Pancreas (tissue), 10 donors: ENCODE data around the gene ABCA4. TPM values are rescaled to one million over a fixed set of nuclear protein-coding genes. Genes with fewer than 3 reads are reported as not detected.

Experiments
- ATAC-seq, 4 donors: fragments of 200-7000 bp; cut with Tn5 transposase; one replicate each; pipeline versions ENCODE4 v1.8.0 to v1.9.1; 2020; ENCODE audit warnings: mild to moderate bottlenecking in 4 of 4, moderate library complexity in 4 of 4
- DNase-seq, 6 donors: peaks; one replicate each; pipeline ENCODE4 v3.0.0-alpha.2; 2020
- FAIRE-seq: peaks from 2 replicates; lab custom pipeline; 2012; peaks lifted over from hg19 to GRCh38; lab: Jason Lieb, UNC
- H3K27ac ChIP-seq, 4 donors: fragments of 200-600 bp; sonication (generic); 1 replicate in 3 of 4; 2 replicates in 1 of 4; pipeline versions ENCODE4 v1.5.0 to v1.8.0; 2020
- H3K27me3 ChIP-seq, 4 donors: fragments of 200-600 bp; one replicate each; pipeline ENCODE4 v1.8.0; 2021
- H3K36me3 ChIP-seq, 3 donors: fragments of 200-600 bp; sonication (generic) in 1 of 3; one replicate each; pipeline versions ENCODE4 v1.5.0 to v1.8.0; 2020 to 2021
- H3K4me1 ChIP-seq, 3 donors: fragments of 200-600 bp; one replicate each; pipeline ENCODE4 v1.8.0; 2021
- H3K4me3 ChIP-seq, 4 donors: fragments of 200-600 bp; sonication (generic) in 2 of 4; one replicate each; pipeline versions ENCODE4 v1.5.0 to v1.8.0; 2020 to 2021
- H3K9me3 ChIP-seq, 4 donors: fragments of 200-600 bp; one replicate each; pipeline ENCODE4 v1.8.0; 2021
- CTCF ChIP-seq, 4 donors: fragments of 200-600 bp; sonication (generic) in 3 of 4; IDR thresholded peaks; one replicate each; pipeline versions ENCODE4 v1.5.0 to v1.8.0; 2021; ENCODE audit warnings: antibody characterized with exemption in 4 of 4
- WGBS, 2 donors: extraction: QIAGEN DNeasy Blood & Tissue Kit; methylation state at CpG; one replicate each; pipeline ENCODE4 v1.1.7; 2013; 5-methylcytosine and 5-hydroxymethylcytosine counted together
- intact Hi-C, 3 donors: fragments of 100-400 bp; cut with DNase I; formaldehyde crosslinking; loops; one replicate each; pipeline versions ENCODE4 v1.11.1 to v1.14.2; 2022
- polyA plus RNA-seq, 2 donors: library from polyadenylated mRNA; stranded (reverse); fragments of 200-250 nt; gene quantifications; one replicate each; pipeline ENCODE4 v1.2.3, GENCODE V29; 2013
- total RNA-seq, 6 donors: library from RNA; stranded (reverse); fragmentation: NEBNext Ultra II Directional in 4 of 6; extraction: Animal tissue kit (Norgen Biotek cat#: 25700) in 4 of 6; gene quantifications; one replicate each; pipeline versions ENCODE4 v1.2.1 to v1.2.4, GENCODE V29; 2021 to 2023
- donor health status: healthy with polysubstance abuse.
- donor health status: DM: no; HTN: no; CAD: no; lungs with moderate emphysema.
- donor health status: DM: no; HTN: no; CAD: no.
- donor health status: control.
- donor health status: control.
- donor health status: Bipolar disorder and iron deficiency.
- donor health status: DM: yes; HTN: yes; CAD: no.
- donor health status: DM: no; HTN: no; CAD: no.
- donor health status: DM: no; HTN: no; CAD: no.
- donor health status: DM: yes; HTN: yes; CAD: no.

ABCA4 gene
- total and polyA plus RNA-seq, 8 donors, result 0.03 to 0.16 (median 0.14) TPM; not detected in 2

- H3K27ac ChIP-seq, result peak overlapping the region in 3 of 4 donors; percentile 51 to 89 (median 84)
- no peak for FAIRE-seq
- no peak for TF ChIP-seq CTCF (IDR thresholded peaks at IDR 0.05)
These were observed 50.1 kb downstream of the ABCA4 start for GRCh38 chr1:94070865-94071264.

GRCh38 chr1:94069919-94070285 is 51.0 kb downstream of the ABCA4 start:
- WGBS, 2 donors, result 50 to 61% methylated on average over 2 of the region's 2 CpGs
- FAIRE-seq (no peak), ATAC-seq (no peak), DNase-seq (no peak)
- no peak for TF ChIP-seq CTCF (IDR thresholded peaks at IDR 0.05)
- Histone ChIP-seq H3K9me3 (no peaks in the 10 kb centered on the region), H3K4me1 (peaks cover 42 to 48% (median 46%) of the 10 kb centered on the region in 3 donors), H3K27me3 (no peaks in the 10 kb centered on the region), H3K36me3 (no peaks in the 10 kb centered on the region), H3K27ac (peak overlapping the region; percentile 81 to 89 (median 86)), H3K4me3 (no peak overlapping the region)
- intact Hi-C loops, result loop anchor here in 1 of 3 donors (10.0 kb wide), 1 partner anchor 145 kb away; no protein-coding TSS in a partner anchor

More at GRCh38 chr1:94070865-94071264, 50.1 kb downstream of the ABCA4 start:
- DNase-seq, result no peak
- intact Hi-C loops, result no loop called here
- WGBS, 2 donors, result 91 to 97% methylated on average over 3 of the region's 3 CpGs
- H3K4me1 ChIP-seq, result peaks cover 42 to 48% (median 46%) of the 10 kb centered on the region in 3 donors
- H3K27me3 ChIP-seq, result no peaks in the 10 kb centered on the region
- H3K36me3 ChIP-seq, result no peaks in the 10 kb centered on the region
- H3K4me3 ChIP-seq, result no peak overlapping the region
- no peaks in the 10 kb centered on the region for H3K9me3 ChIP-seq
- no peak for ATAC-seq

GRCh38 chr1:94068999-94069918 is 51.7 kb downstream of the ABCA4 start:
- H3K9me3 ChIP-seq, result no peaks in the 10 kb centered on the region
- intact Hi-C loops, result loop anchor here in 1 of 3 donors (10.0 kb wide), 1 partner anchor 146 kb away; no protein-coding TSS in a partner anchor
- ATAC-seq, result peak; percentile 93 to 97 (median 94)
- WGBS, 2 donors, result 25 to 26% methylated on average over 16 of the region's 16 CpGs
- H3K36me3 ChIP-seq, result no peaks in the 10 kb centered on the region
- no peak overlapping the region for H3K4me3 ChIP-seq
- H3K27me3 ChIP-seq, result no peaks in the 10 kb centered on the region
- FAIRE-seq, result peak; percentile 9
- DNase-seq, result peak; percentile 65 to 87 (median 82)
- peaks cover 42 to 48% (median 46%) of the 10 kb centered on the region in 3 donors for H3K4me1 ChIP-seq
- H3K27ac ChIP-seq, result peak overlapping the region; percentile 81 to 89 (median 86)
- no peak for TF ChIP-seq CTCF (IDR thresholded peaks at IDR 0.05)

DNA sequence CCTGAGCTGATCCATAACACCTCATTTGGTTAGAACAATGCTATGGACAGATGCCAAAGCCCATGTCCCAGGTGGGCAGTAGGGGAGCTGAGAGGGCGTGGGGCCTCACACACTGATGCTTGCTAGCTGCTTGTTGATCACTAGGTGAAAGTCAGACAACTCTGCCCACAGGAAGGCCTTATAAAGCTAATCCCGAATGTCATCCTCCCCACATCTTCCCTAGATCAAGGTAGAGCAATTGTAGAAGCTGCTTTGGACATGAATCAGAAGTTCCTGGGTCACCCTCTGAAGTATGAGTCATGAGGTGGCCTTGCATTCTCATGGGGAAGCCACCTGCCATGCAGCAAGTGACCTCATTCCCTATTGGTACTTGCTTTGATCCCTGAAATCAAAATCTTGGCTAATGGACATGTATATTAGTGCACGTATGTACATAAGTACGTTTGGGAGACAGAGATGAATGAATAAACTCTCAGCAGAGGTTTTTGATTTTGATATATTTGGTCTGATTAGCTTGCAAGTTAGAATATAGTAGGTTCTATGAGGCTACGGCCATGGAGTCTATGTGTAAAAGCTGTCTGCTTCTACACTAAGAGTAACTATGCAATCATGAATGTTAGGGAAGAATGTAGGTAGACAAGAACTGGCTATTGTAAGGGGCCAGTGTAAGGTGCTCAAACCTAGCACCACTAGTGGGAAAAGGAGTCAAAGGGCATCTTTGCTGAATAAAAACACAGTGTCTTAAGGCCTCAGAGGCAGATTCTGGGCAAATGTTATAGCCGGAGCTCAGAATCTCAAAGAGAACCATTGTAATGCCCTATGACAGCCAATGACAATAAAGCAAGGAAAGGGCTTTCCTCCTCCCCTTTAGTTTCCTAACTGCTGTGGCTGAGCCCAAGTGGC is 52.6 kb downstream of the ABCA4 start:
- Histone ChIP-seq H3K27ac (peak overlapping the region; percentile 81 to 89 (median 86)), H3K27me3 (no peaks in the 10 kb centered on the region), H3K36me3 (no peaks in the 10 kb centered on the region), H3K4me1 (peaks cover 42 to 48% (median 46%) of the 10 kb centered on the region in 3 donors), H3K4me3 (no peak overlapping the region), H3K9me3 (no peaks in the 10 kb centered on the region)
- intact Hi-C loops, result loop anchor here in 1 of 3 donors (10.0 kb wide), 1 partner anchor 146 kb away; no protein-coding TSS in a partner anchor
- FAIRE-seq, result no peak
- peak in 4 of 6 donors; percentile 46 to 72 (median 64) for DNase-seq
- no peak for TF ChIP-seq CTCF (IDR thresholded peaks at IDR 0.05)
- peak; percentile 77 to 83 (median 80) for ATAC-seq
- 65 to 69% methylated on average over 6 of the region's 6 CpGs for WGBS, 2 donors
